Caco-2 (cell line): Measurements from ENCODE around the gene SPINK1. TPM values are rescaled to one million over a fixed set of nuclear protein-coding genes. Genes with fewer than 3 reads are reported as not detected.
"Not testable (repeated sequence)": the region's sequence is repeated elsewhere in the genome, so short reads cannot be mapped to it uniquely, and the experiment has no call there.

ENCODE experiments used
- BruUV-seq: library from RNA; stranded (reverse); fragments of 400-500 nt; replicated peaks from 2 replicates; lab custom pipeline; 2021; lab: Mats Ljungman, UMichigan
- CTCF ChIA-PET: fragments of 300-600 bp; sonication (Branson Sonifier 250); formaldehyde crosslinking; loops from one replicate; lab custom pipeline; 2022; ENCODE audit warnings: antibody characterized with exemption; lab: Charles Lee
- POLR2A ChIA-PET: fragments of 300-600 bp; sonication (Branson Sonifier 250); formaldehyde crosslinking; loops from one replicate; lab custom pipeline; 2022; ENCODE audit warnings: antibody characterized with exemption; lab: Charles Lee
- DNase-seq, 2 experiments: peaks; one replicate each; pipeline versions ENCODE4 v3.0.0 to v3.0.0-alpha.2; 2020 to 2022
- H3K27me3 ChIP-seq: replicated peaks from 2 replicates; pipeline ENCODE4 v1.6.0; 2011; ENCODE audit warnings: low read length; ENCODE audit not compliant: control insufficient read depth, insufficient read depth
- H3K36me3 ChIP-seq: 2 replicates; pipeline ENCODE4 v1.5.1; 2011; ENCODE audit warnings: low read length; ENCODE audit not compliant: control insufficient read depth, insufficient read depth
- H3K4me1 ChIP-seq: fragments of 250-450 bp; sonication (Bioruptor Pico); 2 replicates; pipeline ENCODE4 v1.5.1; 2020; ENCODE audit warnings: mild to moderate bottlenecking
- H3K4me3 ChIP-seq: 2 replicates; pipeline ENCODE4 v1.5.1; 2011; ENCODE audit warnings: low read depth, mild to moderate bottlenecking, control low read depth, low read length
- H3K9me3 ChIP-seq: fragments of 250-450 bp; sonication (Bioruptor Pico); 2 replicates; pipeline ENCODE4 v1.5.1; 2020; ENCODE audit warnings: mild to moderate bottlenecking, moderate library complexity
- H3K27ac Mint-ChIP-seq: one replicate; pipeline ENCODE4 v1.8.0; 2022; ENCODE audit warnings: mixed read lengths; ENCODE audit not compliant: unreplicated experiment
- H3K27me3 Mint-ChIP-seq: one replicate; pipeline ENCODE4 v1.8.0; 2022; ENCODE audit warnings: mixed read lengths; ENCODE audit not compliant: insufficient read depth, unreplicated experiment
- H3K36me3 Mint-ChIP-seq: one replicate; pipeline ENCODE4 v1.8.0; 2022; ENCODE audit warnings: mild to moderate bottlenecking, mixed read lengths; ENCODE audit not compliant: insufficient read depth, unreplicated experiment
- H3K4me1 Mint-ChIP-seq: one replicate; pipeline ENCODE4 v1.8.0; 2022; ENCODE audit warnings: low read depth, mixed read lengths; ENCODE audit not compliant: unreplicated experiment
- H3K4me3 Mint-ChIP-seq: one replicate; pipeline ENCODE4 v1.8.0; 2022; ENCODE audit warnings: mild to moderate bottlenecking, moderate library complexity, mixed read lengths; ENCODE audit not compliant: unreplicated experiment
- H3K9me3 Mint-ChIP-seq: one replicate; pipeline ENCODE4 v1.8.0; 2022; ENCODE audit warnings: mixed read lengths; ENCODE audit not compliant: unreplicated experiment
- intact Hi-C: fragments of 100-400 bp; cut with micrococcal nuclease; formaldehyde crosslinking; loops from one replicate; pipeline ENCODE4 v1.10.0; 2022; ENCODE audit not compliant: unreplicated experiment
- total RNA-seq: library from RNA; stranded (reverse); gene quantifications from 2 replicates; pipeline ENCODE4 v1.2.3, GENCODE V29; 2022
- TF ChIP-seq, protein P1 (sequence below), 2 experiments: fragments of 200-600 bp in 1 of 2; IDR thresholded peaks; 1 replicate in 1 of 2; 2 replicates in 1 of 2; pipeline versions ENCODE4 v1.5.1 to v1.8.0; 2011 to 2022; ENCODE audit warnings: antibody characterized with exemption in 1 of 2, control low read depth in 1 of 2, inconsistent platforms in 1 of 2, low read depth in 1 of 2, low read length in 1 of 2, mild to moderate bottlenecking in 1 of 2, moderate library complexity in 1 of 2; ENCODE audit not compliant: insufficient read depth in 1 of 2, severe bottlenecking in 1 of 2, unreplicated experiment in 1 of 2

Gene SPINK1
- total RNA-seq, 1 experiment from 2014 or later: 1,916 TPM

DNA sequence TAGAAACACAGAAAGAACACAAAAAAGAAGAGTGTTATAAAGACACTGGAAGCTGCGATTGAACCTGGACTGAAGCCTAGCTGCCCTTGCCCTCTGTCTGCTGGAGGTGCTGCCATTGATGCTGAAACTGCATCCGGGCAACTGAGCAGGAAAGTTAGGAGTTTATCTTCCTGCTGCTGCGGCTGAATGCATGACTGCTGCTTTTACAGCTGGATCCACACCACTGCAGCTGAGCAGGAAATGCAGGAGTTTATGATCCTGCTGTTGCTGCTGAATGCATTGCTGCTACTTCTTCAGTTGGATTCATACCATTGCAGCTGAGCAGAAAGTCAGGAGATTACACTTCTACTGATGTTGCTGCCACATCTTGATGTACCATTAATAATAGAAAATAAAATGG lies 27.1 kb downstream of the SPINK1 start:
- Histone ChIP-seq H3K27me3 (no peaks in the 10 kb centered on the region), H3K36me3 (no peaks in the 10 kb centered on the region), H3K4me3 (no peak overlapping the region), H3K9me3 (no peaks in the 10 kb centered on the region), H3K4me1 (no peaks in the 10 kb centered on the region)
- no peak for DNase-seq
- POLR2A ChIA-PET: no interaction called here
- Mint-ChIP-seq H3K4me1 (peaks cover 7% of the 10 kb centered on the region), H3K27ac (no peak overlapping the region), H3K4me3 (no peak overlapping the region), H3K36me3 (no peaks in the 10 kb centered on the region), H3K27me3 (no peaks in the 10 kb centered on the region), H3K9me3 (no peaks in the 10 kb centered on the region)
- no TSS peak for BruUV-seq
- intact Hi-C loops: no loop called here
- CTCF ChIA-PET: interaction anchor here (0.6 kb wide), 1 partner anchor 18 kb away, joined by 3 read pairs; no protein-coding TSS in a partner anchor
- TF ChIP-seq, protein P1, sequence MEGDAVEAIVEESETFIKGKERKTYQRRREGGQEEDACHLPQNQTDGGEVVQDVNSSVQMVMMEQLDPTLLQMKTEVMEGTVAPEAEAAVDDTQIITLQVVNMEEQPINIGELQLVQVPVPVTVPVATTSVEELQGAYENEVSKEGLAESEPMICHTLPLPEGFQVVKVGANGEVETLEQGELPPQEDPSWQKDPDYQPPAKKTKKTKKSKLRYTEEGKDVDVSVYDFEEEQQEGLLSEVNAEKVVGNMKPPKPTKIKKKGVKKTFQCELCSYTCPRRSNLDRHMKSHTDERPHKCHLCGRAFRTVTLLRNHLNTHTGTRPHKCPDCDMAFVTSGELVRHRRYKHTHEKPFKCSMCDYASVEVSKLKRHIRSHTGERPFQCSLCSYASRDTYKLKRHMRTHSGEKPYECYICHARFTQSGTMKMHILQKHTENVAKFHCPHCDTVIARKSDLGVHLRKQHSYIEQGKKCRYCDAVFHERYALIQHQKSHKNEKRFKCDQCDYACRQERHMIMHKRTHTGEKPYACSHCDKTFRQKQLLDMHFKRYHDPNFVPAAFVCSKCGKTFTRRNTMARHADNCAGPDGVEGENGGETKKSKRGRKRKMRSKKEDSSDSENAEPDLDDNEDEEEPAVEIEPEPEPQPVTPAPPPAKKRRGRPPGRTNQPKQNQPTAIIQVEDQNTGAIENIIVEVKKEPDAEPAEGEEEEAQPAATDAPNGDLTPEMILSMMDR (IDR thresholded peaks at IDR 0.05; ENCODE audit: insufficient read depth in 1 of 2, low read depth in 1 of 2, low read length in 1 of 2, severe bottlenecking in 1 of 2, unreplicated experiment in 1 of 2): no peak

DNA sequence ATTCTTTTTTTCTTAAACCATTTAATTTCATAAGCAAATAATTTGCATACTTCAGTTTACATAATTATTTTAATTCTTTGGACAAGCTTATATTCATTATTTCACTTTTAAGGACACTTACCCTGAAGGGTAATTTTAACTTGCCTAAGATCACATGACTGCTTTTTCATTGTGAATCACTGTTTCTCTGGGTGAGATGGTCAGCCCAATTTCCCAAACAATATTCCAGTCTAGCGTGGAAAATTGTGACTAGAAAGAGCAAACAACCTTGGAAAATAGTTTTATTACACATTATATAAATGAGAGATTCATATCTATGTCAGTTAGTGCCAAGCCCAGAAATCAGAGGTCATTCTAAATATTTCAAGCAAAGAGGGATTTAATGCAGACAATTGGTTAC lies 27.5 kb downstream of the SPINK1 start:
- H3K27ac Mint-ChIP-seq: no peak overlapping the region
- H3K4me3 ChIP-seq: no peak overlapping the region

DNA sequence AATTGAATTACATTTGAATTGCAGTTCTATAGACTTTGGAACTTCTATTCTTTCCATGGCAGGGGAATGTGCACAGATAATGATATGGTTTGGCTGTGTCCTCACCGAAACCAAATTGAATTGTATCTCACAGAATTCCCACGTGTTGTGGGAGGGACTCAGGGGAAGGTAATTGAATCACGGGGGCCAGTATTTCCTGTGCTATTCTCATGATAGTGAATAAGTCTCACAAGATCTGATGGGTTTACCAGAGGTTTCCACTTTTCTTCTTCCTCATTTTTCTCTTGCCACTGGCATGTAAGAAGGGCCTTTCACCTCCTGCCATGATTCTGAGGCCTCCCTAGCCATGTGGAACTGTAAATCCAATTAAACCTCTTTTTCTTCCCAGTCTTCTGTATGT lies 28.3 kb downstream of the SPINK1 start:
- H3K27ac Mint-ChIP-seq, H3K9me3 ChIP-seq, intact Hi-C loops, H3K36me3 ChIP-seq, BruUV-seq, H3K4me1 Mint-ChIP-seq, H3K27me3 Mint-ChIP-seq, DNase-seq, CTCF ChIA-PET, POLR2A ChIA-PET, H3K9me3 Mint-ChIP-seq, H3K4me3 Mint-ChIP-seq, H3K4me1 ChIP-seq, H3K36me3 Mint-ChIP-seq, H3K27me3 ChIP-seq, H3K4me3 ChIP-seq: not testable (repeated sequence)

More for the DNA sequence above, 27.5 kb downstream of the SPINK1 start:
- no TSS peak for BruUV-seq
- Histone ChIP-seq H3K36me3 (no peaks in the 10 kb centered on the region), H3K27me3 (no peaks in the 10 kb centered on the region), H3K4me1 (no peaks in the 10 kb centered on the region), H3K9me3 (no peaks in the 10 kb centered on the region)
- Mint-ChIP-seq H3K4me1 (peaks cover 7% of the 10 kb centered on the region), H3K27me3 (no peaks in the 10 kb centered on the region), H3K36me3 (no peaks in the 10 kb centered on the region), H3K9me3 (no peaks in the 10 kb centered on the region), H3K4me3 (no peak overlapping the region)
- ChIA-PET POLR2A (no interaction called here), CTCF (no interaction called here)
- DNase-seq: no peak
- TF ChIP-seq, protein P1 (IDR thresholded peaks at IDR 0.05; ENCODE audit: insufficient read depth in 1 of 2, low read depth in 1 of 2, low read length in 1 of 2, severe bottlenecking in 1 of 2, unreplicated experiment in 1 of 2): no peak
- intact Hi-C loops: no loop called here

DNA sequence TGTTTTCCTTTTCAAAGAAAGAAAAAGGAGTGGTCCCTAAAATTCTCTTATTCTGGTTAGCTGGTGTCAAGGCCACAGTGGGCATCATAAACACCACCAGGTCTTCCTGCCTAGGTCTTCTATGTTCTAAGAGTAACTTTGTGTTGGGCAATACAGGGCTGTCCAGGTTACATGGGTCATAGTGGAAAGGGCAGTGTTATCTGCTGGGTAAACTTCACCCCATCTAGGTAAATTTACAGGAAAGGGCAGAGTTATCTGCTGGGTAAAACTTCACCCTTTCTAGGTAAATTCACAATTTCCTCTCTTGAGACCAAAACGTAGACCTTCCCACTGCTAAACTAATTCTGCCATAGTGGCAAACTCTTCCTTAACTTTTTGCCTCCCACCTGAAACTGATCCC lies 30.0 kb downstream of the SPINK1 start:
- intact Hi-C loops: no loop called here

More for the DNA sequence above, 30.0 kb downstream of the SPINK1 start:
- no TSS peak for BruUV-seq
- H3K4me1 Mint-ChIP-seq: peaks cover 7% of the 10 kb centered on the region
- no peak overlapping the region for H3K4me3 Mint-ChIP-seq
- TF ChIP-seq, protein P1 (IDR thresholded peaks at IDR 0.05; ENCODE audit: insufficient read depth in 1 of 2, low read depth in 1 of 2, low read length in 1 of 2, severe bottlenecking in 1 of 2, unreplicated experiment in 1 of 2): no peak
- no peak for DNase-seq
- Histone ChIP-seq H3K4me1 (no peaks in the 10 kb centered on the region; the same call in 1 of the 2 replicates), H3K4me3 (no peak overlapping the region), H3K9me3 (no peaks in the 10 kb centered on the region), H3K27me3 (no peaks in the 10 kb centered on the region), H3K36me3 (no peaks in the 10 kb centered on the region)
- no peaks in the 10 kb centered on the region for H3K9me3 Mint-ChIP-seq
- H3K27me3 Mint-ChIP-seq: no peaks in the 10 kb centered on the region
- ChIA-PET POLR2A (no interaction called here), CTCF (no interaction called here)
- no peak overlapping the region for H3K27ac Mint-ChIP-seq
- no peaks in the 10 kb centered on the region for H3K36me3 Mint-ChIP-seq
